GM21619 (cell line): Measurements from ENCODE around the gene RNASE7.

ENCODE experiments used
- ATAC-seq: cut with Tn5 transposase; IDR thresholded peaks from one replicate; pipeline ENCODE4 v1.9.1; 2021; ENCODE audit not compliant: unreplicated experiment

Gene RNASE7

DNA sequence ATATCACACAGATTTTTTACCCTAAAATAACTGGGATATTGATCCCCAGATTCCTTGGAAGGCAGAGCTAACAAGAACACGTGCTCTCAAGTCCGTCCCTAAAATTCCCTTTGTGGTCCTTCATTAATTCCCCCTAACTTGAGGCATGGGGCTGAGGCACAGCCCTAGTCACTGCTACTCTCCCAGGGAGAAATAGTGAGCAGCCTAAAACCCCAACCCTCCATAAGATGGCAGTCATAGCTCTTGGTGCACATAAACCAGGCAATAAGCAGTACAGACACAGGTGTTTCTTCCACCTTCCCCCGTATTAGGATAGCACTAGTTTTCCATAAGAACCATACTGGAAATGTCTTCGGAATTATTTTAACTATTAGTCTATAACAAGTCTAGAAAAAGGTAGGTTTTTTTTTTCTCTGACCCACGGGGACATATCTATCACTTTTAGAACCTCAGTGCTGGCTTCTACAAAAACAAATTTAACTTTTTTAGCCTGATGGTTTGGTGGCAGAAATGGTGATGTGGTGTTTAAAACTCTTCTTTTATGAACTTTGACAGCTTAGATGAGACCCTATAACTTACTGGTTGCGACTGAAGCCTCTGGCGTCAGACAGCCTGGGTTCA lies 24.8 kb downstream of the RNASE7 start:
- ATAC-seq, result no peak

DNA sequence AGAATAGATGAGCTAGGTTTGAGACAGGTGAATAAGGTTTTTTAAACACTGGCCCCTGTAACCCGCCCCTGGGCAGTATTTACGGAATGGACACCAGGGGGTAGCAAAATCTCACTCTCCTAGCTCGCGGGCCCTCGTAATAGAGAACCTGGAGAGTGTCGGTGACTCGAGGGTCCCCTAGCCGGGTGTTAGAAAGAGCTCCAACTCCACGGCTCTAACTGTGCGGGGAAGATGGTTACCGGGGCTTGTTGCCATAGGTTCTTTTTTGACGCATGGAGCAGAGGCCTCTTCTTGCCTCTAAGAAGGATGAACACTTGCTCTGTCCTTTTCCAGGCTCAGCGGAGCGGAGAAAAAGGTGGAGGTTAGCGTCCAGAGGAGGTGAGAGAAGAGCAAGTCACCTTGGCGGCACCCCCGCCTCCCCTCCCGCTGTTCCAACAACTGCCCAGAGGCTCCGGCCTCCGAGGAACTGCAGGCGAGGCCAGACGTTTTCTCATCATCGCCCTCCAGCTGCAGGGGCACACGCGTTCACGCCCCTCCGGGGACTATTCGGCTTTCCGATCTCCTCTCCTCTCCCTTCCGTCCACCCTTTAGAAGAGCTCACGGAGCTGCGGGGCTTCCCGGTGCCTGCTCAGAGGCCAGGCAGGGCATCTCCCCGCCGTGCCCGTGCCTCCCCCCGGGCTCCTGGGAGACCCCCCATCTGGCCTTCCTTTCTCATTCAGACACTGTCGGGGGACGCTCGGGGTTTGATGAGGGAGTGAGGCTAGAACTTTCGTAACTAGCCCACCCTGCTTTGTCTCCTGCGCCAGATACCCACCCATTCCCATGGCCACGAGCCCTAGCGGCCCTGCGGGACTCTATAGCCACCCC lies 26.6 kb downstream of the RNASE7 start:
- no peak for ATAC-seq

DNA sequence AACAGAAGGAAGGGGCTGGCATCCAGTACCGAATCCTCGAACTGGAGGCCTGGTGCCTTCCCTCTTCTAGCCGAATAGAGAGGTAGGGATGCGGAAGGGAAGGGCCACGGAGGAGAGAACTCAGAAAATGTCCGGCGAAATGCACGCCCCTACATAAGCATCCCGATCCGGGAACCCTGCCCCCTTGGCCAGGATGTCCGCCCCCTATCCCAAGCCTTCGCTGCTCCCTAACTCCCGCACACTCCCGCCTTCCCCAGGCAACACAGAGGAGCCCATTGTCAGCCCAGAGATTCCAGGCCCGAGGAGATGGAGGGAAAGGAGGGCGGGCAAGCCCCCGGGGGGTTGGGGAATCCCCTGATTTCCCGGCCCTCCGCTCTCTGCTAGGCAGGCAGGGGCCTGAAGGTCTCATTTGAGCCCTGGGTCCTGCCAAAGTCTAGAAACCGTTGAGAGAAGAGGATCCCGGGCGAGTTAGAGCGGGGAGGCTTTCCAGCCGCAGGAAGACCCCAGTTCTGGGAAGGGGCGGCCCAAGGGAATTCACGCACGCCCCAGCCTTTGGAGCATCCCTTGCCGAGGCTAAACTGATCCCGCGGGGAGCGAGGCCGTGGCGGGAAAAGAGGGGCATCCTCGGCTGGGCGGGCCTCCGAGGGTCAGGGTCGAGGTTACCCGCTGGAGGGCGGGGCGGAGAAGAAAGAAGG lies 27.4 kb downstream of the RNASE7 start:
- ATAC-seq, result no peak

DNA sequence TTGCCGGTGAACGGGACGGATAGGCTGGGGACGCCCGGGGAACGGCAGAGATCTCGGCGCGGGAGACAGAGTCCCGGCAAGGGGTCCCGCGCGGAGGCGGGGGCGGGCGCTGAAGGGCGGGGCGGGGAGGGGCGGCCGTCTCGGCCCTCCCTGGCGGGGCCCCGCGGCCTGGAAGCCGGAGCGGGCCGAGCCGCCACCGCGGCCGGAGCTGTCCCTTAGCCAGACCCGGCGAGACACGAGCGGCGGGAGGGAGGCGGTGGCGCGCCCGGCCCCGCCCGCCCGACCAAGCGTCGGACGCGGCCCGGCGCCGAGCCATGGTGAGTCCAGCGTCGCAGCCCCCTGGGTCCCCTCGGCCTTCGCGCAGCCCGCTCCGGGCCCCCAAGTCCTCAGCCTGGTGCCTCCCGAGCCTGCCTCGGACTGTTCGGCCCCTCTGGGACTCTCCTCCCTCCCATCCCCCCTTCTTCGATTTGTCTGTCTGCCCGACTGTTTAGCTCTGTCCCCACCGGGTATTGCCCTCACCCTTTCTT lies 28.0 kb downstream of the RNASE7 start, which contains the start of gene ARHGEF40:
TSS of gene ARHGEF40 (plus strand) at position 222 of the 527 bp plus-strand sequence. CDS start at position 315, 93 bp downstream.
- ATAC-seq, result no peak

DNA sequence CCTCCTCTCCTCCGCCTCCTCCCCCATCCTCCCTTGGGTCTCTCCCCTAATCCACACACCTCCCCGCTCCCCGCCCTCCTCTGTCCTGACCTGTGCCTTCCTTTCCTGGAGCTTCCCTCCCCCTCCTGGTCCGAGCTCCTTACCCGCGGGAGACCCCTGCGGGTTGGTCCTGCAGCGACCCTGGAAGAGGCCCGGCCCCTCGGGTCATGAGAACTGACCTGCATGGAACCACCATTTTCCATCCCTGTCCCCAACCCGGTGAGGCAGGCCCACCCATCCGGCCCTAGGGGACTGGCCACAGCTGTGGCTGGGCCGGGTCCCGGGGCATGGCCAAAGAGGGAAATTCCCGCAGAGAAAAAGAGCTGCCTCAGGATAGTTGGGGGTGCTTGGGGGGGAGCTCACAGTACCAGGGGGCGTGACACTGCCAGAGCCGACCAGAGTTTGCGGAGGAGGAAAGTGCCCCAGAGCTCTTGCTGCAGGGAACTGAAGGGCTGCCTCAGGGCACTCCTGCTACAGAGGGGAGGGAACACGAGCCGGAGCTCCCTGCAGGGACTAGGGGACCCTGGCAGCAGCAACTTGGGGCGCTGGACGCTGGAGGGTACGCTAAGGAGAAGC lies 28.6 kb downstream of the RNASE7 start:
- peak; percentile 4 for ATAC-seq

DNA sequence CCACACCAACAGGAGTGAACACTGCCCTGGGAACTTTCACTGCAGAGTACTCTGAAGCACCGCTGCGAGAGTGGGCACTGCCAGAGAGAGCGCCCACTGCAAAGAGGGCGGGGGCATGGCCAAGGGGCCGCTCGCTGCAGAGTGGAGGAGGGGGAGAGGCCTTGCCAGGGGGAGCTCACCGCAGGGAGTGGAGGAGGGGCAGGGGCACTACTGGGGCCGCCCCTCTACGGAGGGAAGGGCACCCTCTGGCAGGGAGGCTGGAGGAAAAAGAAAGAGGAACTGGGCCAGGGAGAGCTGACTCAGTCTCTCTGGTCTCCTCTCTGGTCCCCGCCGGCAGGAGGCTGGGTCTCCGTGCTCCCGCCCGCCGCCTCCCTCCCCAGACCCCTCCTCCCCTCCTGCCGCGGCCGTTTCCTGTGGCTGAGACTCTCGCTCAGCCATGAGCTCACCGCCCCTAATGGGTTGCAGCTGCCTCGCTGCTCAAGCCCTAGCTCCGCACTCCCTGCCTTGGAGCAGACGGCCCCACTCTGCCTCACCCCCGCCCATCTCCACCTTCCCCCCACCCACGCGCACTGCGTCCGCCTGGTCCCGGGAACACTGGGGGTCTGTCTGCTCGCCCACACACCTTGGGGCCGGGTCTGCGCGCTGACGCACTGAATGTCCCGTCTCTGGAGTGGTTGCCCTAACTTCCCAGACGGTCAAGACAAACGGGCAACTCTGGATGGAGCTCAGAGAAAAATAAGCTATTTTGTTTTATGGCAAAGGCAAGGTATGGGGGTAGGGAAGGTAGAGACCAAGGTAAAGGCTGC lies 29.3 kb downstream of the RNASE7 start:
- ATAC-seq, result peak; percentile 74

DNA sequence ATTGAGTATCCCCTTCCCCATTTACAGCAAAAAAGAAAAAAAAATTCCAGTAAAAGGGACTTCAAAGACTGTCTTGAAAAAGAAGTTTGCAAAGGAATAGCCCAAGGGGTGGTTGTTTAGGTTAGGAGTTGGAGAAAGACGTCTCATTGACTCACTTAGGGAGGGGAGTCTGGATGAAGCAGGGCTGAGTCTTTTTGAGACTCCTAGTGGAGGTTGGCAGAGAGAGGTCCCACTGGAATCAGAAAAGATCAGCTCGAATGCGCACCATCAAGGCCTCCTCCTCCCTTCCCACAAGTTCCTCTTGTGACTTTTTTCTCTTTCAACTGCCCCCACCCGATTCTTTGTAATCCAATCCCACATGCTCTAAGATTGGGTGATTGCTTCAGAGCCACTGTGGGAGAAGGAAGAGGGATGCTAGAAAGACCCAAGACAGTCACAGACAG lies 29.9 kb downstream of the RNASE7 start:
- no peak for ATAC-seq

DNA sequence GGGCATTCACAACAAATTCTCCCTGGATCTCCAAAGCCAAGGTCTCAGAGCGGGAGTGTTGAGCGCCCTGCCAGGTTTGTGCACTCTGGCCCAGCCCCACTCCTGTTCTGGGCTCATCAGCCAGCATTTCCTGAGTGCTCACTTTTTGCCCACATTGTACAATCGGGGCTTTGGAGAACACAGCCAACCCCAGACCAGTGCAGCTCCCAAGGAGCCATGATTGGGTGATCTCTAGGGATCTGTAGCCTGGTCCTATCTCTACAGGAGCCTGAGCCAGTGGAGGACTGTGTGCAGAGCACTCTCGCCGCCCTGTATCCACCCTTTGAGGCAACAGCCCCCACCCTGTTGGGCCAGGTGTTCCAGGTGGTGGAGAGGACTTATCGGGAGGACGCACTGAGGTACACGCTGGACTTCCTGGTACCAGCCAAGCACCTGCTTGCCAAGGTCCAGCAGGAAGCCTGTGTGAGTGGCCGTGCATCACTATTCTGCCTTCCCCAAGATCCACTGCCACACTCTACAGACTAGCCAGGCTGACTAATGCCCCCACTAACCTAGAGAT lies 30.7 kb downstream of the RNASE7 start:
- ATAC-seq, result no peak

DNA sequence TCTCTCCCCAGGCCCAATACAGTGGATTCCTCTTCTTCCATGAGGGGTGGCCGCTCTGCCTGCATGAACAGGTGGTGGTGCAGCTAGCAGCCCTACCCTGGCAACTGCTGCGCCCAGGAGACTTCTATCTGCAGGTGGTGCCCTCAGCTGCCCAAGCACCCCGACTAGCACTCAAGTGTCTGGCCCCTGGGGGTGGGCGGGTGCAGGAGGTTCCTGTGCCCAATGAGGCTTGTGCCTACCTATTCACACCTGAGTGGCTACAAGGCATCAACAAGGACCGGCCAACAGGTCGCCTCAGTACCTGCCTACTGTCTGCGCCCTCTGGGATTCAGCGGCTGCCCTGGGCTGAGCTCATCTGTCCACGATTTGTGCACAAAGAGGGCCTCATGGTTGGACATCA lies 31.8 kb downstream of the RNASE7 start:
- ATAC-seq, result no peak

DNA sequence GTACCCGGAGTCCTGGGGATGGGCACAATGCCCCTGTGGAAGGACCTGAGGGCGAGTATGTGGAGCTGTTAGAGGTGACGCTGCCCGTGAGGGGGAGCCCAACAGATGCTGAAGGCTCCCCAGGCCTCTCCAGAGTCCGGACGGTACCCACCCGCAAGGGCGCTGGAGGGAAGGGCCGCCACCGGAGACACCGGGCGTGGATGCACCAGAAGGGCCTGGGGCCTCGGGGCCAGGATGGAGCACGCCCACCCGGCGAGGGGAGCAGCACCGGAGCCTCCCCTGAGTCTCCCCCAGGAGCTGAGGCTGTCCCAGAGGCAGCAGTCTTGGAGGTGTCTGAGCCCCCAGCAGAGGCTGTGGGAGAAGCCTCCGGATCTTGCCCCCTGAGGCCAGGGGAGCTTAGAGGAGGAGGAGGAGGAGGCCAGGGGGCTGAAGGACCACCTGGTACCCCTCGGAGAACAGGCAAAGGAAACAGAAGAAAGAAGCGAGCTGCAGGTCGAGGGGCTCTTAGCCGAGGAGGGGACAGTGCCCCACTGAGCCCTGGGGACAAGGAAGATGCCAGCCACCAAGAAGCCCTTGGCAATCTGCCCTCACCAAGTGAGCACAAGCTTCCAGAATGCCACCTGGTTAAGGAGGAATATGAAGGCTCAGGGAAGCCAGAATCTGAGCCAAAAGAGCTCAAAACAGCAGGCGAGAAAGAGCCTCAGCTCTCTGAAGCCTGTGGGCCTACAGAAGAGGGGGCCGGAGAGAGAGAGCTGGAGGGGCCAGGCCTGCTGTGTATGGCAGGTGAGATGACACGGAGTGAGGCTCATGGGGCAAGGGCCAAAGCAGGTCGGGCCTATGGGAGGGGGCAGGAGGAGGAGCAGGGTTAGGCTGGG lies 32.5 kb downstream of the RNASE7 start:
- no peak for ATAC-seq

DNA sequence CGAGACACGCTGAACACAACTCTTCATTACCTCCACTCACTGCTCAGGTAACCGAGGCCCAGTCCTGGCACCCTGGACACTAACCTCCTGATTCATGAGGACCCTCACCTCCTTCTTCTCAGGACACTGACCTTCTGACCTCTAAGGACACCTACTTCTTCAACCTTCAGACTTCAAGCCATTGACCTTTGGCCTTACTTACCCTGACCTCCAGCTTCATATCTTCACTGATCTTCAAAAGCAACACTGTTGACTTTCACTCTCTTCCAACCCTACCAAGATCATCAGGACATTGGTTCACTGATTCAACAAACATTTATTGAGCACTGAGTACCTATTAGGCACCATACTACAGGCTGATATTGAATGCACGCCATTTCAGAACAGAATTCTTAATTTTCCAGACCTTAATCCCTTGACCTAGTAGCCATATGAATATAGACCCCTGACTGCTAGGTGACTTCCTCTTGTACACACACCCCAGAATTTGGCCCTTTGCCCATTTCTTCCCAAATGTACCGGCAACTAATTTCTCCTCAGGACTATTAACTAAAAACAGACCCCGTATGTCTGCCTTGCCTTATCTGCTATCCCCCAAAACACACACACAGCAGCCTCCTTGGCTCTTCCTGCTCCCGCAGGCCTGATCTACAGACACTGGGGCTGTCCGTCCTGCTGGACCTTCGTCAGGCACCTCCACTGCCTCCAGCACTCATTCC lies 33.7 kb downstream of the RNASE7 start:
- ATAC-seq, result no peak

DNA sequence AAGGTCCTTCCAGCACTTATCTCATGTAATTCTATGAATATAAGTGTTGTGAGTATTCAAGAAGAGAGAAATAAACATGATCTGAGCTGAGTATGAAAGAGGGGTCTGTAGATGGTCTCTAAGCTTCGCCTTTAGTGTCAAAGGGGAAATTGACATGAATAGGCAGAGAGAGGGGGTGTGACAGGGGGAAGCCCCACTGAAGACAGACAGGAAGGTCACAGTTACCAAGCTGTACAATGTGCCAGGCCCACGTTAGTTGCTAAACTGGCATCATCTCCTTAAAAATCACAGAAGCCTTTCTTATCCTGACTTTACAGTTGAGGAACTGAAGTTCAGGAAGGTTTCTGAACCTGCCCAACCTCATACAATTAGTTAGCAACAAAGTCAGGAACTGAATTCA lies 35.5 kb downstream of the RNASE7 start:
- ATAC-seq, result no peak

DNA sequence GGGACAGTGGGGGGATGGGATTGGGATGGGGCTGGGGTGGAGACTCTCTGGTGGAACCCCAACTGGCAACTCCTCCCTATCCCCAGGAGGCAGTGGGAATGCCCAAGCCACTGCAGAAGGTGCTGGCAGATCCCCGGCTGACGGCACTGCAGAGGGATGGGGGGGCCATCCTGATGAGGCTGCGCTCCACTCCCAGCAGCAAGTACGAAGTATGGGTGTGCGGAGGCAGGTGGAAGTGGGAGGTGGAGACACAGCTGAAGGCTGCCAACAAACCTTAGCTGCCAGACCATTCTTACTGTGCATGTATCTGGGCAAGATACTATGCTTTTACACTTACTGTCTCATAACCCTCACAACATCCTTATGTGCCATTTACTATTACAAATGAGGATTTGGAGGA lies 36.1 kb downstream of the RNASE7 start:
- ATAC-seq, result no peak

DNA sequence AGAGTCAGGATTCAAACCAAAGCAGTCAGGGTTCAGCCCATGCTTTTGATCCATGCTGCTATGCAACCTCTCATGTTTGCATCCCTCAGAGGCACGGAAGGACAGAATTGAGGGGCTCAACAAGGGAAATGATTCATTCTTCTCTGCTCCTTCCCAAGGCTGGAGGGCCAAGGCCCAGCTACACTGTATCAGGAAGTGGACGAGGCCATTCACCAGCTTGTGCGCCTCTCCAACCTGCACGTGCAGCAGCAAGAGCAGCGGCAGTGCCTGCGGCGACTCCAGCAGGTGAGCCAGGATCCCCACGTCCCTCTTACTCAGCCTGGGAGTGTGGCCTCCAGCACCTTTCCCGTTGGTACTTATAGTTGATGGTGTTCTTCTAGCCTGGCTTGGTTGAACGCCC lies 36.6 kb downstream of the RNASE7 start:
- ATAC-seq, result no peak

DNA sequence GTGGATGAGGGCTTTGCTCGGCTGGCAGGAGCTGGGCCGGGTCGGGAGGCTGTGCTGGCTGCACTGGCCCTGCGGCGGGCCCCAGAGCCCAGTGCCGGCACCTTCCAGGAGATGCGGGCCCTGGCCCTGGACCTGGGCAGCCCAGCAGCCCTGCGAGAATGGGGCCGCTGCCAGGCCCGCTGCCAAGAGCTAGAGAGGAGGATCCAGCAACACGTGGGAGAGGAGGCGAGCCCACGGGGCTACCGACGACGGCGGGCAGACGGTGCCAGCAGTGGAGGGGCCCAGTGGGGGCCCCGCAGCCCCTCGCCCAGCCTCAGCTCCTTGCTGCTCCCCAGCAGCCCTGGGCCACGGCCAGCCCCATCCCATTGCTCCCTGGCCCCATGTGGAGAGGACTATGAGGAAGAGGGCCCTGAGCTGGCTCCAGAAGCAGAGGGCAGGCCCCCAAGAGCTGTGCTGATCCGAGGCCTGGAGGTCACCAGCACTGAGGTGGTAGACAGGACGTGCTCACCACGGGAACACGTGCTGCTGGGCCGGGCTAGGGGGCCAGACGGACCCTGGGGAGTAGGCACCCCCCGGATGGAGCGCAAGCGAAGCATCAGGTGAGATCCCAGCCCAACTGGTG lies 39.5 kb downstream of the RNASE7 start:
- no peak for ATAC-seq

DNA sequence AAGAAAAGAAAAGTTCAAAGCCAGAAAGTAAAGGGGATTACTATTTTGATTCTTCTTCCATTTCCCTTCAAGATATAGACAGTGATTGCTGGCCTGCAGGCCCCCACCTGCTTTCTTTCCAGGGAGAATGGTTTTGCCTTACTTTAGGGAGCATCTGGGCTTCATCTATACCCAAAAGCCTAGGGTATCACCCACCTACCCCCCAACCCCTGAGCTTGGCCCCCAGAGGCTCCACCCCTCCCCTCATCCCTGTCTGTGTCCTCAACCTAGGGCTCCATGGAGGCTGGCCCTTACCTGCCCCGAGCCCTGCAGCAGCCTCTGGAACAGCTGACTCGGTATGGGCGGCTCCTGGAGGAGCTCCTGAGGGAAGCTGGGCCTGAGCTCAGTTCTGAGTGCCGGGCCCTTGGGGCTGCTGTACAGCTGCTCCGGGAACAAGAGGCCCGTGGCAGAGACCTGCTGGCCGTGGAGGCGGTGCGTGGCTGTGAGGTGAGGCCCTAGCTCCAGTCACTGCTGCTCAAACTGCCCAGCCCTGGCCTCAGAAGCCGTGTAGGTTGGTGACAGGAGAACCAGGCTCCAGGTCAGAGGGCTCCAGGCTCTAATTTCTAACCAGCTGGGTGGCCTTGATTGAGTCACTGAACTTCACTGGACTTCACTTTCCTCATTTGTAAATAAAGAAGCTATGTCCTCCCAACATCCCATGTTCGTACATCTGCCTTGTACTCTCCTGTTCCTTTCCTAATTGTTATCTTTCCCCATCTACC lies 41.6 kb downstream of the RNASE7 start:
- no peak for ATAC-seq

DNA sequence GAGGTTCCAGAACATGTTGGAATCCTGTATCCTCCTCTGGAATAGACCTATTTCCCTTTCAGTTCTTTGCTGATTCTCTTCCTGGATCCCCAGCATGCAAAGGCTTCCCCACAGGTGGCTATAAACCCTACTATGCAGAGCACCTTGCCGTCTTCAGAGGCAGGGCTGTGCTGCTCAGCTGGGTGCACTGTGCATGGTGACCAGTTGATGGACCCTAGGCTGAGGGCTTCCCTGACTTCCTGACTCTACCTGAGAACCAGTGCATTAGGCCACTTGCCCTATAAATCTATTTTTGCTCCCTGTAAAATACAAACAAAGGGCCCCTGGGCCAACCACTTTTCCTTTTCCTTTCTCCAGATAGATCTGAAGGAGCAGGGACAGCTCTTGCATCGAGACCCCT lies 42.2 kb downstream of the RNASE7 start:
- no peak for ATAC-seq
